HepG2 (cell line): Measurements from ENCODE around the gene GBX1. TPM values are rescaled to one million over a fixed set of nuclear protein-coding genes. Genes with fewer than 3 reads are reported as not detected.

Experiments used
- ATF1 ChIP-seq: IDR thresholded peaks from 2 replicates; pipeline ENCODE4 v1.6.1; 2016; ENCODE audit warnings: mild to moderate bottlenecking, control low read depth
- DNMT1 ChIP-seq: sonication (generic); formaldehyde crosslinking; IDR thresholded peaks from 2 replicates; pipeline ENCODE4 v1.5.1; 2020; ENCODE audit warnings: mild to moderate bottlenecking, missing genetic modification reagents
- KDM5A ChIP-seq: fragments of 200-600 bp; sonication (generic); IDR thresholded peaks from 2 replicates; pipeline ENCODE4 v1.7.0; 2018; ENCODE audit warnings: antibody characterized with exemption, mild to moderate bottlenecking, low read length, borderline replicate concordance
- MTF2 ChIP-seq: sonication (generic); formaldehyde crosslinking; IDR thresholded peaks from 2 replicates; pipeline ENCODE4 v1.5.0; 2020; ENCODE audit warnings: missing genetic modification reagents, borderline replicate concordance
- SSRP1 ChIP-seq: IDR thresholded peaks from 2 replicates; pipeline ENCODE4 v1.6.1; 2016; ENCODE audit warnings: control low read depth
- ZBTB39 ChIP-seq: sonication (generic); formaldehyde crosslinking; IDR thresholded peaks from 2 replicates; pipeline ENCODE4 v1.5.0; 2020; ENCODE audit warnings: missing genetic modification reagents
- ZHX2 ChIP-seq, 2 experiments: sonication (generic) in 1 of 2; formaldehyde crosslinking in 1 of 2; IDR thresholded peaks; 2 replicates each; pipeline versions ENCODE4 v1.6.1 to v1.9.0; 2014 to 2022; ENCODE audit warnings: antibody characterized with exemption in 1 of 2, borderline replicate concordance in 1 of 2, inconsistent platforms in 1 of 2, low read depth in 1 of 2, missing genetic modification reagents in 1 of 2
- ZMYM3 ChIP-seq: sonication (generic); formaldehyde crosslinking; IDR thresholded peaks from 2 replicates; pipeline ENCODE4 v1.5.1; 2020; ENCODE audit warnings: mild to moderate bottlenecking, missing genetic modification reagents
- ZNF564 ChIP-seq: sonication (generic); formaldehyde crosslinking; IDR thresholded peaks from 2 replicates; pipeline ENCODE4 v1.8.1; 2023; ENCODE audit warnings: mild to moderate bottlenecking, missing genetic modification reagents
- ZNF607 ChIP-seq: sonication (generic); formaldehyde crosslinking; IDR thresholded peaks from 2 replicates; pipeline ENCODE4 v1.5.1; 2020; ENCODE audit warnings: missing genetic modification reagents, mild to moderate bottlenecking, borderline replicate concordance
- ZNF891 ChIP-seq: sonication (generic); formaldehyde crosslinking; IDR thresholded peaks from 2 replicates; pipeline ENCODE4 v1.5.0; 2020; ENCODE audit warnings: mild to moderate bottlenecking, missing genetic modification reagents
- polyA plus RNA-seq, 8 experiments: library from polyadenylated mRNA; depleted of rRNA in 3 of 8; stranded (reverse) in 7 of 8; unstranded in 1 of 8; fragments of >200 nt; fragmentation: Illumina TruSeq in 4 of 8; extraction: Trizol in 4 of 8; gene quantifications; 2 replicates each; pipeline versions ENCODE4 v1.2.1 to v1.2.3, GENCODE V29; 2011 to 2016; ENCODE audit warnings: low read depth in 4 of 8, missing spikeins in 1 of 8, mixed read lengths in 1 of 8; ENCODE audit not compliant: insufficient read depth in 1 of 8
- total RNA-seq, 5 experiments: library from RNA; depleted of rRNA; stranded (reverse); fragments of >200 nt; fragmentation: Illumina TruSeq; extraction: Trizol; gene quantifications; 2 replicates each; pipeline ENCODE4 v1.2.3, GENCODE V29; 2016; ENCODE audit warnings: low read depth in 1 of 5

The GBX1 gene
- total and polyA plus RNA-seq, 2 of the 13 experiments (the other 11 are each of a cell fraction or from before 2014, with no cell fraction given) = not detected

DNA sequence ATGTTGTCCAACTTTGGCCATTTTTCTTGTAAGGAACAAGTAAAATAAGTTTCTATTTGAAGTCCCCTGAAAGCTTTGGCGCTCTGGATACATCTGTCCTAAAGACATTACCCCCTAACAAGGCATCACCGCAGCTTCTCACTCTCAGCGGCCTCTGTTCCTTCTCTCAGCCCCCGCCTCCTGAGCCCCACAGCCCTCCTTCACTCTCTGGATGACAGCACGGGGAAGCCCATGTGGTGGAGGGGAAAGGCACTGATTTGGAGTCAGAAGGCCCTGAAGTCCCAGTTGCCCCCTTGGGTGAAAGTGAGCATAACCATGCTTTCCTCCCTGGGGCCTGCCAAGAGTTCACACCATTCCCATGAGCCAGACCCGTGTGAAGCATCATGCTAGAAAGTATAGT is 38.2 kb upstream of the GBX1 start (continued):
- no peak for TF ChIP-seq ZBTB39 (CRISPR knock-in tag)
- no peak for TF ChIP-seq ZNF564 (CRISPR knock-in tag)
- TF ChIP-seq DNMT1 (CRISPR knock-in tag) = no peak
- TF ChIP-seq ZNF607 (CRISPR knock-in tag) = no peak
- TF ChIP-seq ATF1 (CRISPR knock-in tag) = no peak
- TF ChIP-seq KDM5A = no peak
- TF ChIP-seq MTF2 = no peak
- TF ChIP-seq ZMYM3 (CRISPR knock-in tag) = no peak
- no peak for TF ChIP-seq SSRP1 (CRISPR knock-in tag)
- no peak for TF ChIP-seq ZNF891 (CRISPR knock-in tag)
- no peak for TF ChIP-seq ZHX2 (IDR thresholded peaks at IDR 0.05; ENCODE audit: low read depth)
- TF ChIP-seq ZHX2 (CRISPR knock-in tag; IDR thresholded peaks at IDR 0.05; ENCODE audit: borderline replicate concordance) = no peak
